ENCODE data around the gene RAB31. TPM values are rescaled to one million over a fixed set of nuclear protein-coding genes. Genes with fewer than 3 reads are reported as not detected.

RAB31 gene
- total and polyA plus RNA-seq, 2 of the 13 experiments (the other 11 are each of a cell fraction or from before 2014, with no cell fraction given), result 1.1 to 1.7 TPM

DNA sequence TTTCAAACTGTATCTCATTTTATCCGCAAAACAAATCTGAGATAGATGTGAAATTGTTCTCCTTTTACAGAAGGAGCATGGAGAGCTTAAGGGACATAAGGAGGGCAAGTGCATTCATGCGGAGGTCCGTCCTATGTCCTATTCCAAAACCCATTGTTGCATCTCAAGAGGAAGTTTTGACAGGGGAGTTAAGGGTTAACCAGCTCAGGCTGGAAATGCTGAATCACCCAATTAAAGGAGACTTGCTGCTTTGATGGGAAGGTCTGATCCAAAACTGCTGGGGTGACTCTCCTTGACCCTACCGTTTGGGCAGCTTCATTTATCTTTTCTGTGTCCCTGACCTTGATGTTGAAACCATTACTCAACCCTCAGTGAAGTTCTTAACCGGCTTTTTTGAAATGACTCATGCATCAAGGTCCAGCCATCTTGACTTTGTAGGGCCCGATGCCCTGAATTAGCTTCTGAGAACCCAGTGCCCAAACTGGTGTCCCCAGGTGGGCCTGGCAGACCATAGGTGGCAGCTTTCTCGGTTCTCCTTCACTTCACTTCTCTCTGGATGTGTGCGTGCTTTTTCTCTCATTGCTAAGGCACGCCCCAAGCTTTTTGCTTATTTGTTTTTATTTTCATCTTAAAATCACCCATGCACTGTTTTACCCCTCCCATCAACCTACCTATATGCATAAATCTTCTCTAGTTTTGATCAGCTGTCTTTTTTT is 161.8 kb downstream of the RAB31 start (continued):
- TF ChIP-seq SOX13 (IDR thresholded peaks at IDR 0.05) (no peak), SOX13 (CRISPR knock-in tag; conservative IDR thresholded peaks at IDR 0.05 in 1 of 2, IDR thresholded peaks at IDR 0.05 in 1 of 2) (peak in 1 of 2 experiments; percentile 86; a peak in 2 of 4 replicates), TARDBP (CRISPR knock-in tag; IDR thresholded peaks at IDR 0.05) (no peak), ZNF136 (CRISPR knock-in tag; IDR thresholded peaks at IDR 0.05; ENCODE audit: low read depth) (no peak), ZNF589 (CRISPR knock-in tag; conservative IDR thresholded peaks at IDR 0.05) (no peak), LCORL (IDR thresholded peaks at IDR 0.05) (peak; percentile 80; the same call in 1 of the 2 replicates), LCORL (CRISPR knock-in tag; IDR thresholded peaks at IDR 0.05) (peak; percentile 82; the same call in 1 of the 2 replicates), KDM5B (CRISPR knock-in tag; IDR thresholded peaks at IDR 0.05; ENCODE audit: borderline replicate concordance) (no peak), SNAI1 (CRISPR knock-in tag; IDR thresholded peaks at IDR 0.05; ENCODE audit: borderline replicate concordance) (no peak), ARHGAP35 (CRISPR knock-in tag; IDR thresholded peaks at IDR 0.05; ENCODE audit: borderline replicate concordance) (no peak), ARNTL (CRISPR knock-in tag; IDR thresholded peaks at IDR 0.05) (peak; percentile 45; the same call in 1 of the 2 replicates), FOSL2 (CRISPR knock-in tag; IDR thresholded peaks at IDR 0.05) (peak; percentile 99), ZMYM3 (CRISPR knock-in tag; IDR thresholded peaks at IDR 0.05) (peak; percentile 61; the same call in 1 of the 2 replicates), NR2F6 (IDR thresholded peaks at IDR 0.05) (peak; percentile 95), NR2F6 (CRISPR knock-in tag; IDR thresholded peaks at IDR 0.05) (peak; percentile 98)
- TF ChIP-seq, protein P1, sequence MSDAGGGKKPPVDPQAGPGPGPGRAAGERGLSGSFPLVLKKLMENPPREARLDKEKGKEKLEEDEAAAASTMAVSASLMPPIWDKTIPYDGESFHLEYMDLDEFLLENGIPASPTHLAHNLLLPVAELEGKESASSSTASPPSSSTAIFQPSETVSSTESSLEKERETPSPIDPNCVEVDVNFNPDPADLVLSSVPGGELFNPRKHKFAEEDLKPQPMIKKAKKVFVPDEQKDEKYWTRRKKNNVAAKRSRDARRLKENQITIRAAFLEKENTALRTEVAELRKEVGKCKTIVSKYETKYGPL (CRISPR knock-in tag; IDR thresholded peaks at IDR 0.05), result no peak; the same call in 1 of the 2 replicates
- TF ChIP-seq, protein P2, sequence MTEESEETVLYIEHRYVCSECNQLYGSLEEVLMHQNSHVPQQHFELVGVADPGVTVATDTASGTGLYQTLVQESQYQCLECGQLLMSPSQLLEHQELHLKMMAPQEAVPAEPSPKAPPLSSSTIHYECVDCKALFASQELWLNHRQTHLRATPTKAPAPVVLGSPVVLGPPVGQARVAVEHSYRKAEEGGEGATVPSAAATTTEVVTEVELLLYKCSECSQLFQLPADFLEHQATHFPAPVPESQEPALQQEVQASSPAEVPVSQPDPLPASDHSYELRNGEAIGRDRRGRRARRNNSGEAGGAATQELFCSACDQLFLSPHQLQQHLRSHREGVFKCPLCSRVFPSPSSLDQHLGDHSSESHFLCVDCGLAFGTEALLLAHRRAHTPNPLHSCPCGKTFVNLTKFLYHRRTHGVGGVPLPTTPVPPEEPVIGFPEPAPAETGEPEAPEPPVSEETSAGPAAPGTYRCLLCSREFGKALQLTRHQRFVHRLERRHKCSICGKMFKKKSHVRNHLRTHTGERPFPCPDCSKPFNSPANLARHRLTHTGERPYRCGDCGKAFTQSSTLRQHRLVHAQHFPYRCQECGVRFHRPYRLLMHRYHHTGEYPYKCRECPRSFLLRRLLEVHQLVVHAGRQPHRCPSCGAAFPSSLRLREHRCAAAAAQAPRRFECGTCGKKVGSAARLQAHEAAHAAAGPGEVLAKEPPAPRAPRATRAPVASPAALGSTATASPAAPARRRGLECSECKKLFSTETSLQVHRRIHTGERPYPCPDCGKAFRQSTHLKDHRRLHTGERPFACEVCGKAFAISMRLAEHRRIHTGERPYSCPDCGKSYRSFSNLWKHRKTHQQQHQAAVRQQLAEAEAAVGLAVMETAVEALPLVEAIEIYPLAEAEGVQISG (CRISPR knock-in tag; IDR thresholded peaks at IDR 0.05), result 0 out of 2 replicates have a peak, but pooled peaks have one; percentile 22
- TF ChIP-seq, protein P3, sequence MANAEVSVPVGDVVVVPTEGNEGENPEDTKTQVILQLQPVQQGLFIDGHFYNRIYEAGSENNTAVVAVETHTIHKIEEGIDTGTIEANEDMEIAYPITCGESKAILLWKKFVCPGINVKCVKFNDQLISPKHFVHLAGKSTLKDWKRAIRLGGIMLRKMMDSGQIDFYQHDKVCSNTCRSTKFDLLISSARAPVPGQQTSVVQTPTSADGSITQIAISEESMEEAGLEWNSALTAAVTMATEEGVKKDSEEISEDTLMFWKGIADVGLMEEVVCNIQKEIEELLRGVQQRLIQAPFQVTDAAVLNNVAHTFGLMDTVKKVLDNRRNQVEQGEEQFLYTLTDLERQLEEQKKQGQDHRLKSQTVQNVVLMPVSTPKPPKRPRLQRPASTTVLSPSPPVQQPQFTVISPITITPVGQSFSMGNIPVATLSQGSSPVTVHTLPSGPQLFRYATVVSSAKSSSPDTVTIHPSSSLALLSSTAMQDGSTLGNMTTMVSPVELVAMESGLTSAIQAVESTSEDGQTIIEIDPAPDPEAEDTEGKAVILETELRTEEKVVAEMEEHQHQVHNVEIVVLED (CRISPR knock-in tag; IDR thresholded peaks at IDR 0.05; ENCODE audit: borderline replicate concordance), result no peak
- TF ChIP-seq, protein P4, sequence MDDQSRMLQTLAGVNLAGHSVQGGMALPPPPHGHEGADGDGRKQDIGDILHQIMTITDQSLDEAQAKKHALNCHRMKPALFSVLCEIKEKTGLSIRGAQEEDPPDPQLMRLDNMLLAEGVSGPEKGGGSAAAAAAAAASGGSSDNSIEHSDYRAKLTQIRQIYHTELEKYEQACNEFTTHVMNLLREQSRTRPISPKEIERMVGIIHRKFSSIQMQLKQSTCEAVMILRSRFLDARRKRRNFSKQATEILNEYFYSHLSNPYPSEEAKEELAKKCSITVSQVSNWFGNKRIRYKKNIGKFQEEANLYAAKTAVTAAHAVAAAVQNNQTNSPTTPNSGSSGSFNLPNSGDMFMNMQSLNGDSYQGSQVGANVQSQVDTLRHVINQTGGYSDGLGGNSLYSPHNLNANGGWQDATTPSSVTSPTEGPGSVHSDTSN (CRISPR knock-in tag; IDR thresholded peaks at IDR 0.05; ENCODE audit: borderline replicate concordance), result no peak
- TF ChIP-seq, protein P5, sequence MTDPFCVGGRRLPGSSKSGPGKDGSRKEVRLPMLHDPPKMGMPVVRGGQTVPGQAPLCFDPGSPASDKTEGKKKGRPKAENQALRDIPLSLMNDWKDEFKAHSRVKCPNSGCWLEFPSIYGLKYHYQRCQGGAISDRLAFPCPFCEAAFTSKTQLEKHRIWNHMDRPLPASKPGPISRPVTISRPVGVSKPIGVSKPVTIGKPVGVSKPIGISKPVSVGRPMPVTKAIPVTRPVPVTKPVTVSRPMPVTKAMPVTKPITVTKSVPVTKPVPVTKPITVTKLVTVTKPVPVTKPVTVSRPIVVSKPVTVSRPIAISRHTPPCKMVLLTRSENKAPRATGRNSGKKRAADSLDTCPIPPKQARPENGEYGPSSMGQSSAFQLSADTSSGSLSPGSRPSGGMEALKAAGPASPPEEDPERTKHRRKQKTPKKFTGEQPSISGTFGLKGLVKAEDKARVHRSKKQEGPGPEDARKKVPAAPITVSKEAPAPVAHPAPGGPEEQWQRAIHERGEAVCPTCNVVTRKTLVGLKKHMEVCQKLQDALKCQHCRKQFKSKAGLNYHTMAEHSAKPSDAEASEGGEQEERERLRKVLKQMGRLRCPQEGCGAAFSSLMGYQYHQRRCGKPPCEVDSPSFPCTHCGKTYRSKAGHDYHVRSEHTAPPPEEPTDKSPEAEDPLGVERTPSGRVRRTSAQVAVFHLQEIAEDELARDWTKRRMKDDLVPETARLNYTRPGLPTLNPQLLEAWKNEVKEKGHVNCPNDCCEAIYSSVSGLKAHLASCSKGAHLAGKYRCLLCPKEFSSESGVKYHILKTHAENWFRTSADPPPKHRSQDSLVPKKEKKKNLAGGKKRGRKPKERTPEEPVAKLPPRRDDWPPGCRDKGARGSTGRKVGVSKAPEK (CRISPR knock-in tag; IDR thresholded peaks at IDR 0.05; ENCODE audit: borderline replicate concordance), result no peak
